ENCODE data around the gene QSOX1. TPM values are rescaled to one million over a fixed set of nuclear protein-coding genes. Genes with fewer than 3 reads are reported as not detected.

QSOX1 gene
- total RNA-seq, 1 experiment from 2014 or later = 226 TPM

DNA sequence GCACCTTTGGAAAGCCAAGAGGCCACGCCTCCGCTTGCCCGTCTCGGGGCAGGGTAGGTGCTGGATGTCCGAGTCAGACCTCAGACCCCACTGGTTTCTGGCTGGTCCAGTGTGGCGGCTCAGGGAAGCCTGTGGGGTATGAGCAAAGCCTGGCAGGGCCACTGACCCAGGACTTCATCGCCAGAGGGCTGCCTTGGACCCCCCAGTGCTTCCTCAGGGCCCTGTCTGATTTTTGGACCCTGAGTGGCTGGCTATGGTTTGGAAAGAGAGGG, 95.8 kb downstream of the QSOX1 start:
- no peaks in the 10 kb centered on the region for H3K27me3 ChIP-seq (ENCODE audit: insufficient read depth, low read depth)
- no peaks in the 10 kb centered on the region; the same call in 1 of the 2 replicates for H4K20me1 ChIP-seq (ENCODE audit: insufficient read depth)
- no peaks in the 10 kb centered on the region for H3K9me2 ChIP-seq (ENCODE audit: insufficient read depth)
- TF ChIP-seq, protein P1, sequence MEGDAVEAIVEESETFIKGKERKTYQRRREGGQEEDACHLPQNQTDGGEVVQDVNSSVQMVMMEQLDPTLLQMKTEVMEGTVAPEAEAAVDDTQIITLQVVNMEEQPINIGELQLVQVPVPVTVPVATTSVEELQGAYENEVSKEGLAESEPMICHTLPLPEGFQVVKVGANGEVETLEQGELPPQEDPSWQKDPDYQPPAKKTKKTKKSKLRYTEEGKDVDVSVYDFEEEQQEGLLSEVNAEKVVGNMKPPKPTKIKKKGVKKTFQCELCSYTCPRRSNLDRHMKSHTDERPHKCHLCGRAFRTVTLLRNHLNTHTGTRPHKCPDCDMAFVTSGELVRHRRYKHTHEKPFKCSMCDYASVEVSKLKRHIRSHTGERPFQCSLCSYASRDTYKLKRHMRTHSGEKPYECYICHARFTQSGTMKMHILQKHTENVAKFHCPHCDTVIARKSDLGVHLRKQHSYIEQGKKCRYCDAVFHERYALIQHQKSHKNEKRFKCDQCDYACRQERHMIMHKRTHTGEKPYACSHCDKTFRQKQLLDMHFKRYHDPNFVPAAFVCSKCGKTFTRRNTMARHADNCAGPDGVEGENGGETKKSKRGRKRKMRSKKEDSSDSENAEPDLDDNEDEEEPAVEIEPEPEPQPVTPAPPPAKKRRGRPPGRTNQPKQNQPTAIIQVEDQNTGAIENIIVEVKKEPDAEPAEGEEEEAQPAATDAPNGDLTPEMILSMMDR (conservative IDR thresholded peaks at IDR 0.05) = no peak
- TF ChIP-seq EZH2 (IDR thresholded peaks at IDR 0.05; ENCODE audit: low read depth) = no peak
- H3K27ac ChIP-seq = no peak overlapping the region
- no peak overlapping the region for H3K4me2 ChIP-seq
- peaks cover 16% of the 10 kb centered on the region for H3F3A ChIP-seq (ENCODE audit: insufficient read depth, low read depth)
- no peak overlapping the region for H3K4me3 ChIP-seq
- H3K4me1 ChIP-seq (replicated peaks; ENCODE audit: insufficient read depth) = peaks cover 17% of the 10 kb centered on the region
- BruUV-seq (replicated peaks) = no TSS peak
- CTCF ChIA-PET = no interaction called here
- no peaks in the 10 kb centered on the region for H3K36me3 ChIP-seq (ENCODE audit: low read depth)
- POLR2A ChIA-PET (ENCODE audit: unreplicated experiment) = no interaction called here
- no peaks in the 10 kb centered on the region for H3K9me3 ChIP-seq (ENCODE audit: insufficient read depth, low read depth)
- no peak overlapping the region for H2AFZ ChIP-seq
- intact Hi-C loops (cut with micrococcal nuclease; ENCODE audit: unreplicated experiment) = loop anchor here (5.0 kb wide), 1 partner anchor 232 kb away; no protein-coding TSS in a partner anchor
- no peak for DNase-seq
- H3K79me2 ChIP-seq (ENCODE audit: low read depth) = no peaks in the 10 kb centered on the region

DNA sequence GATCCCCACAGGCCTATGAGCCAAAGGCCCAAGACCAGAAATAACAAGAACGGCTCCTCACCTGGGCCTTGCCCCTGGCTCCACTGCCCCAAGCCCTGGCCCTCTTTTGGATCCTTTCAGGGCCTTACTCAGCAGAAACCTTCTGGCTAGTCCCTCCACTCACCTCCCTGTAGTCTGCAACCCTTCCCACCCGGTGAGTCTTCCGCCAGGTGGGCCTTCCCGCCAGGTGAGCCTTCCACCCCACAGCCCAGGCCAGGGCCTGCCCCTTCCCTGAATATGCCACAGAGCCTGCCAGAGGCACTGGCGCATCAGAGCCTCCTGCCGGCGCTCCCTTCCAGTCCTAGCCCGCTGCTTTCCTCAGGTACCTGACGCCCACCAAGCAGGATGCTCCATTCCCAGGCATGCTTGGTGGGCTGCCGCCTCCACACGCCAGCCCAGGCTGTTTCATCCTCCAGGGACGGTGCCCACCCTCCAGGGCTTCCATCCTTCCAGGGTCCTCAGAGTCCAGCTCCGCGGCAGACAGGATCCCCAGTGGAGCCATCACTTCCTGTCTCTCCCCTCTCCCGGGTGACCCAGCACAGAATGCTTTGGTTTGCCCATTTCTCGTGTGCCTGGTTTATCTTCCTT, 96.3 kb downstream of the QSOX1 start:
- BruUV-seq (replicated peaks) = no TSS peak
- no peaks in the 10 kb centered on the region for H3K36me3 ChIP-seq (ENCODE audit: low read depth)
- ChIA-PET POLR2A (ENCODE audit: unreplicated experiment) (no interaction called here), CTCF (no interaction called here)
- H4K20me1 ChIP-seq (ENCODE audit: insufficient read depth) = no peaks in the 10 kb centered on the region; the same call in 1 of the 2 replicates
- H3K4me3 ChIP-seq = no peak overlapping the region
- H3K4me1 ChIP-seq (replicated peaks; ENCODE audit: insufficient read depth) = peaks cover 17% of the 10 kb centered on the region
- TF ChIP-seq, protein P1 (conservative IDR thresholded peaks at IDR 0.05) = no peak
- no peak for TF ChIP-seq EZH2 (IDR thresholded peaks at IDR 0.05; ENCODE audit: low read depth)
- DNase-seq = no peak
- H3K9me2 ChIP-seq (ENCODE audit: insufficient read depth) = no peaks in the 10 kb centered on the region
- no peak overlapping the region for H3K4me2 ChIP-seq
- peaks cover 16% of the 10 kb centered on the region for H3F3A ChIP-seq (ENCODE audit: insufficient read depth, low read depth)
- H2AFZ ChIP-seq = no peak overlapping the region
- no peaks in the 10 kb centered on the region for H3K27me3 ChIP-seq (ENCODE audit: insufficient read depth, low read depth)
- no peak overlapping the region for H3K27ac ChIP-seq
- intact Hi-C loops (cut with micrococcal nuclease; ENCODE audit: unreplicated experiment) = loop anchor here (5.0 kb wide), 1 partner anchor 231 kb away; no protein-coding TSS in a partner anchor
- H3K79me2 ChIP-seq (ENCODE audit: low read depth) = no peaks in the 10 kb centered on the region
- no peaks in the 10 kb centered on the region for H3K9me3 ChIP-seq (ENCODE audit: insufficient read depth, low read depth)

DNA sequence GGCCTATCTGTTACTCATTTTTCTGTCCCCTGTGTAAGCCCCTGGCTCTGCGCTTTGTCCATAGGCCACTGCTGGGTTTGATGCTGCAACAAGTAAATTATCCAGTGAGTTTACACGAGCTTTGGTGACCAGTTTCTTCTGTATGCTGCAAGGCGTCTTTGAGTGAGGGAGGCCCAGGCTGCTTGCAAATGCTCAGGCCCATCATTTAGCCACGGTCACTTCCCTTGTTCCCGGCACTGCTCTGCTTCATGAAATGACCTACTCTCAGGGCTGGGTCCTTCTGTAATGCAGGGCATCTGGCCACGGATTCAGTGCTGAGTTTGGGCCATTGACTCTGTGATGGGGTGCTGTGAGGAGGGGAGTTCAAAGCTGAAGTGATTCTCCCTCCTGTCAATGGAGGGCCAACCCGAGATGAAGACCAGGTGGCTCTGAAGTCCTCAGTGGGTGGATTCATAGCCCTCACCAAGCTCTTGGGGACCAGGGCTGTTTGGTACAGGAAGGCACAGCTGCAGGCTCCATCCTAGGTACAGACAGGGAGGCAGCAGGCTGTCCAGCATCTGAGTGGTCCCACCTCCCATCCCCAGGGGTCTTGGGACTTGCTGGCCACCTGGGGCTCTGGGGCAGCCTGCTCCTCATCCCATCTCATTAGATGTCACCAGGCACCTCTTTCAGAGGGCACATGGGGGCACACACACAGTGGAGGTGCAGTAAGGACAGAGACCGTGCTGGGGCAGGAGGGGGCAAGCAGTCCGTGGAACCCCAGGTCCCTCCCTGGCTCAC, 97.0 kb downstream of the QSOX1 start:
- Histone ChIP-seq H3K4me2 (no peak overlapping the region), H3K4me1 (replicated peaks; ENCODE audit: insufficient read depth) (peaks cover 12% of the 10 kb centered on the region), H3F3A (ENCODE audit: insufficient read depth, low read depth) (peaks cover 11% of the 10 kb centered on the region), H3K27ac (no peak overlapping the region), H3K27me3 (ENCODE audit: insufficient read depth, low read depth) (no peaks in the 10 kb centered on the region), H4K20me1 (ENCODE audit: insufficient read depth) (no peaks in the 10 kb centered on the region; the same call in 1 of the 2 replicates), H3K4me3 (no peak overlapping the region), H2AFZ (no peak overlapping the region), H3K36me3 (ENCODE audit: low read depth) (no peaks in the 10 kb centered on the region), H3K9me2 (ENCODE audit: insufficient read depth) (no peaks in the 10 kb centered on the region), H3K79me2 (ENCODE audit: low read depth) (no peaks in the 10 kb centered on the region), H3K9me3 (ENCODE audit: insufficient read depth, low read depth) (no peaks in the 10 kb centered on the region)
- POLR2A ChIA-PET (ENCODE audit: unreplicated experiment) = interaction anchor here (0.7 kb wide), 1 partner anchor 34 kb away, joined by 5 read pairs; no protein-coding TSS in a partner anchor
- TF ChIP-seq, protein P1 (conservative IDR thresholded peaks at IDR 0.05) = no peak
- no peak for TF ChIP-seq EZH2 (IDR thresholded peaks at IDR 0.05; ENCODE audit: low read depth)
- no peak for DNase-seq
- BruUV-seq (replicated peaks) = no TSS peak
- CTCF ChIA-PET = no interaction called here
- intact Hi-C loops (cut with micrococcal nuclease; ENCODE audit: unreplicated experiment) = loop anchor here (1.0 to 5.0 kb wide), 2 partner anchors 165 to 231 kb away; no protein-coding TSS in a partner anchor
